HepG2 (cell line): Measurements from ENCODE around the gene ADM5. TPM values are rescaled to one million over a fixed set of nuclear protein-coding genes. Genes with fewer than 3 reads are reported as not detected.

Experiments used
- AGO2 ChIP-seq: fragments of 200-400 bp; formaldehyde crosslinking; optimal IDR thresholded peaks from 2 replicates; pipeline ENCODE3; 2017; ENCODE audit warnings: mild to moderate bottlenecking, low read depth, low read length, moderate library complexity
- BRCA1 ChIP-seq: sonication (generic); formaldehyde crosslinking; IDR thresholded peaks from 2 replicates; pipeline ENCODE4 v1.4.0; 2020; ENCODE audit warnings: missing genetic modification reagents
- E2F1 ChIP-seq: sonication (generic); formaldehyde crosslinking; IDR thresholded peaks from 2 replicates; pipeline ENCODE4 v1.5.0; 2020; ENCODE audit warnings: missing genetic modification reagents
- FOXA1 ChIP-seq, 2 experiments: fragments of 450-650 bp in 1 of 2; sonication (generic) in 1 of 2; formaldehyde crosslinking in 1 of 2; IDR thresholded peaks; 2 replicates each; pipeline versions ENCODE4 v1.4.0 to v1.6.1; 2016 to 2020; ENCODE audit warnings: missing genetic modification reagents in 1 of 2
- KDM3A ChIP-seq: IDR thresholded peaks from 2 replicates; pipeline ENCODE4 v1.6.1; 2018; ENCODE audit warnings: low read depth, missing compliant biosample characterization
- NFE2 ChIP-seq: sonication (generic); formaldehyde crosslinking; IDR thresholded peaks from 2 replicates; pipeline ENCODE4 v1.4.0; 2020; ENCODE audit warnings: missing genetic modification reagents
- NFYB ChIP-seq: sonication (generic); formaldehyde crosslinking; IDR thresholded peaks from 2 replicates; pipeline ENCODE4 v1.4.0; 2020; ENCODE audit warnings: missing genetic modification reagents
- POLR2G ChIP-seq: fragments of 200-400 bp; formaldehyde crosslinking; IDR thresholded peaks from 2 replicates; pipeline ENCODE4 v1.6.1; 2018; ENCODE audit warnings: mild to moderate bottlenecking, low read depth, low read length, moderate library complexity
- PPARG ChIP-seq: conservative IDR thresholded peaks from 2 replicates; pipeline ENCODE4 v1.6.1; 2016; ENCODE audit warnings: missing biosample characterization, missing genetic modification reagents
- PRDM10 ChIP-seq: sonication (generic); formaldehyde crosslinking; IDR thresholded peaks from 2 replicates; pipeline ENCODE4 v1.4.0; 2020; ENCODE audit warnings: low read depth, missing genetic modification reagents
- SKI ChIP-seq: fragments of 450-650 bp; IDR thresholded peaks from one replicate; pipeline ENCODE4 v1.6.1; 2018; ENCODE audit warnings: mild to moderate bottlenecking; ENCODE audit not compliant: partially characterized antibody
- SP140L ChIP-seq: sonication (generic); formaldehyde crosslinking; IDR thresholded peaks from 2 replicates; pipeline ENCODE4 v1.4.0; 2020; ENCODE audit warnings: missing genetic modification reagents, borderline replicate concordance
- ZBTB21 ChIP-seq: sonication (generic); formaldehyde crosslinking; IDR thresholded peaks from 2 replicates; pipeline ENCODE4 v1.4.0; 2020; ENCODE audit warnings: missing genetic modification reagents
- ZIK1 ChIP-seq: sonication (generic); formaldehyde crosslinking; IDR thresholded peaks from 2 replicates; pipeline ENCODE4 v1.5.0; 2020; ENCODE audit warnings: mild to moderate bottlenecking, low read depth, missing genetic modification reagents, borderline replicate concordance
- ZNF20 ChIP-seq: sonication (generic); formaldehyde crosslinking; IDR thresholded peaks from 2 replicates; pipeline ENCODE4 v1.4.0; 2020; ENCODE audit warnings: mild to moderate bottlenecking, moderate library complexity, missing genetic modification reagents
- ZNF232 ChIP-seq: sonication (generic); formaldehyde crosslinking; IDR thresholded peaks from 2 replicates; pipeline ENCODE4 v1.4.0; 2020; ENCODE audit warnings: missing genetic modification reagents, borderline replicate concordance
- ZNF317 ChIP-seq: sonication (generic); formaldehyde crosslinking; IDR thresholded peaks from 2 replicates; pipeline ENCODE4 v1.5.0; 2020; ENCODE audit warnings: mild to moderate bottlenecking, missing genetic modification reagents
- ZNF331 ChIP-seq: sonication (generic); formaldehyde crosslinking; IDR thresholded peaks from 2 replicates; pipeline ENCODE4 v1.4.0; 2020; ENCODE audit warnings: missing genetic modification reagents
- ZSCAN25 ChIP-seq: sonication (generic); formaldehyde crosslinking; IDR thresholded peaks from 2 replicates; pipeline ENCODE4 v1.8.0; 2022; ENCODE audit warnings: mild to moderate bottlenecking, missing genetic modification reagents
- polyA plus RNA-seq, 8 experiments: library from polyadenylated mRNA; depleted of rRNA in 3 of 8; stranded (reverse) in 7 of 8; unstranded in 1 of 8; fragments of >200 nt; fragmentation: Illumina TruSeq in 4 of 8; extraction: Trizol in 4 of 8; gene quantifications; 2 replicates each; pipeline versions ENCODE4 v1.2.1 to v1.2.3, GENCODE V29; 2011 to 2016; ENCODE audit warnings: low read depth in 4 of 8, missing spikeins in 1 of 8, mixed read lengths in 1 of 8; ENCODE audit not compliant: insufficient read depth in 1 of 8
- total RNA-seq, 5 experiments: library from RNA; depleted of rRNA; stranded (reverse); fragments of >200 nt; fragmentation: Illumina TruSeq; extraction: Trizol; gene quantifications; 2 replicates each; pipeline ENCODE4 v1.2.3, GENCODE V29; 2016; ENCODE audit warnings: low read depth in 1 of 5
- TF ChIP-seq, protein P1 (sequence below): sonication (generic); formaldehyde crosslinking; IDR thresholded peaks from 2 replicates; pipeline ENCODE4 v1.4.0; 2020; ENCODE audit warnings: missing genetic modification reagents
- TF ChIP-seq, protein P2 (sequence below): sonication (generic); formaldehyde crosslinking; IDR thresholded peaks from 2 replicates; pipeline ENCODE4 v1.8.1; 2022; ENCODE audit warnings: low read depth, mild to moderate bottlenecking, missing genetic modification reagents

ADM5 gene
- total and polyA plus RNA-seq, 2 of the 13 experiments (the other 11 are each of a cell fraction or from before 2014, with no cell fraction given): 2.7 to 4.1 TPM

GRCh38 chr19:49640113-49640898 lies 49.1 kb upstream of the ADM5 start, which contains the start of gene RRAS (continued):
- TF ChIP-seq PRDM10 (CRISPR knock-in tag) (peak; percentile 57), NFE2 (CRISPR knock-in tag) (no peak), SKI (peak; percentile 81), ZNF317 (peak; percentile 76), E2F1 (CRISPR knock-in tag) (0 out of 2 replicates have a peak, but pooled peaks have one; percentile 56), NFYB (CRISPR knock-in tag) (peak; percentile 67), ZNF331 (CRISPR knock-in tag) (peak; percentile 60; the same call in 1 of the 2 replicates), SP140L (0 out of 2 replicates have a peak, but pooled peaks have one; percentile 26), PPARG (CRISPR knock-in tag) (peak; percentile 77), AGO2 (no peak), FOXA1 (IDR thresholded peaks at IDR 0.05) (no peak), FOXA1 (CRISPR knock-in tag; IDR thresholded peaks at IDR 0.05) (peak; percentile 24; the same call in 1 of the 2 replicates), ZBTB21 (no peak), ZSCAN25 (CRISPR knock-in tag) (peak; percentile 59; the same call in 1 of the 2 replicates), ZNF20 (CRISPR knock-in tag) (no peak), ZIK1 (CRISPR knock-in tag) (no peak), BRCA1 (CRISPR knock-in tag) (no peak), ZNF232 (CRISPR knock-in tag) (no peak), KDM3A (peak; percentile 50; the same call in 1 of the 2 replicates), POLR2G (peak; percentile 87)
- TF ChIP-seq, protein P1, sequence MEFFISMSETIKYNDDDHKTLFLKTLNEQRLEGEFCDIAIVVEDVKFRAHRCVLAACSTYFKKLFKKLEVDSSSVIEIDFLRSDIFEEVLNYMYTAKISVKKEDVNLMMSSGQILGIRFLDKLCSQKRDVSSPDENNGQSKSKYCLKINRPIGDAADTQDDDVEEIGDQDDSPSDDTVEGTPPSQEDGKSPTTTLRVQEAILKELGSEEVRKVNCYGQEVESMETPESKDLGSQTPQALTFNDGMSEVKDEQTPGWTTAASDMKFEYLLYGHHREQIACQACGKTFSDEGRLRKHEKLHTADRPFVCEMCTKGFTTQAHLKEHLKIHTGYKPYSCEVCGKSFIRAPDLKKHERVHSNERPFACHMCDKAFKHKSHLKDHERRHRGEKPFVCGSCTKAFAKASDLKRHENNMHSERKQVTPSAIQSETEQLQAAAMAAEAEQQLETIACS (CRISPR knock-in tag): no peak
- TF ChIP-seq, protein P2, sequence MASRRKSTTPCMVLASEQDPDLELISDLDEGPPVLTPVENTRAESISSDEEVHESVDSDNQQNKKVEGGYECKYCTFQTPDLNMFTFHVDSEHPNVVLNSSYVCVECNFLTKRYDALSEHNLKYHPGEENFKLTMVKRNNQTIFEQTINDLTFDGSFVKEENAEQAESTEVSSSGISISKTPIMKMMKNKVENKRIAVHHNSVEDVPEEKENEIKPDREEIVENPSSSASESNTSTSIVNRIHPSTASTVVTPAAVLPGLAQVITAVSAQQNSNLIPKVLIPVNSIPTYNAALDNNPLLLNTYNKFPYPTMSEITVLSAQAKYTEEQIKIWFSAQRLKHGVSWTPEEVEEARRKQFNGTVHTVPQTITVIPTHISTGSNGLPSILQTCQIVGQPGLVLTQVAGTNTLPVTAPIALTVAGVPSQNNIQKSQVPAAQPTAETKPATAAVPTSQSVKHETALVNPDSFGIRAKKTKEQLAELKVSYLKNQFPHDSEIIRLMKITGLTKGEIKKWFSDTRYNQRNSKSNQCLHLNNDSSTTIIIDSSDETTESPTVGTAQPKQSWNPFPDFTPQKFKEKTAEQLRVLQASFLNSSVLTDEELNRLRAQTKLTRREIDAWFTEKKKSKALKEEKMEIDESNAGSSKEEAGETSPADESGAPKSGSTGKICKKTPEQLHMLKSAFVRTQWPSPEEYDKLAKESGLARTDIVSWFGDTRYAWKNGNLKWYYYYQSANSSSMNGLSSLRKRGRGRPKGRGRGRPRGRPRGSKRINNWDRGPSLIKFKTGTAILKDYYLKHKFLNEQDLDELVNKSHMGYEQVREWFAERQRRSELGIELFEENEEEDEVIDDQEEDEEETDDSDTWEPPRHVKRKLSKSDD (CRISPR knock-in tag): no peak
